Measurements from ENCODE around the gene AQP7. TPM values are rescaled to one million over a fixed set of nuclear protein-coding genes. Genes with fewer than 3 reads are reported as not detected.

Gene AQP7
- not detected in 2 replicates for total RNA-seq

DNA sequence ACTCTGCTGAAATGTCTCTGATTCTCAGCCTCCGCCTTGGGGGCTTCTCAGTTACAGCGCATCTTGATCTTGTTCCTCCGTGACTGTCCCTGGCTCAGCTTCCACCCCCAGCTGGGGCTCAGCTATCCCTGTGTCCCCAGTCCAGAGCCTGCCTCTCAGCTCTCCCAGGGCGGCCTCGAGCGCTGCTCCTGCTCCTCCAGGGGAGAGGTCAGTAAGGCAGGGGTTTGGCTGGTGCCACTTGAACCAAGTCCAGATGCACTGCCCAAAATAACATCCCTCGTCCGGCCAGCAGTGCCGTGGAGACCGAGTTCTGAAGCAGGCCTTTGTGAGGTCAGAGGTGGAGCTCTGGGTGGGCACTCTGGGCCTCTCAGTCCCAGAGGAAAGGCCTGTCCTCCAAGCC lies at the start of gene AQP7:
Gene AQP7 (minus strand): TSS at position 198 of the 400 bp plus-strand sequence. CDS start 1,306 bp downstream, outside the sequence.

DNA sequence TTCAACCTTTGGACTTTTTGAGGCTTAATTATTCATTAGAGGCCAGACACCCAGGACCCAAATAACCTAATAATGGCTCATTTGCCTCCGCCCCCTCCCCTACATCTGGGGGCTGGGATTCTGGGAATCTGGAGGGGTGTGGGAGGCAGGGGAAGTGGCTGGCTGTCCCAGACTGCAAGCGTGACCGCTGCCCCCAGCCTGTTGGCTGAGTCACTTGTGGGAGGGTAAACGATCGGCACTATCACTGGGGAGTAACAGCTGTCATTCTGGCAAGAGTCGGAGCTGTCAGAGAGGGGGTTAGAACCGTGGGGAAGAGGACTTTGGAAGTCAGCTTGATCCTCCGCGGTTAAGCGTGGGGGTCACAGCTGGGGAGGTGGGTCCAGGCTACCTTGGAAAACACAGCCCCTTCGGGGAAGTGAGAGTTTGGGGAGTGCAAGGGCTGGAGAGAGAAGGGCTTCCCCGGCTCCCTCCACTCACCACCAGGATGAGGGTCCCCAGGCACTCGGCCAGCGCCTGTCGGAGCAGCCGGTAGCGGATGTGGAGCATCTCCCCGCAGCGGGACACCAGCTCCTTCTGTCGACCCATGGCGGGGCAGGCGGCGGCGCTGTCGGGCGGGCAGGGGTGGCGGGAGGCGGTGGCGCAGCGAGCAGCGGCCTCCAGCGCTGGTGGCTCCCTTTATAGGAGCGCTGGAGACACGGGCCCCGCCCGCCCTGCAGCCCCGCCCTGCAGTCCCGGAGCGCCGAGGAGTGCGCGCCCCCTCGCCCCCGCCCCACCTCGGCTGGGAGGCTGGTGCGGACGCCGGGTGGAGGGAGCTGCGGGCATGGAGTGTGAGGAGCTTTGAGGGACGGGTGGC lies 44.8 kb upstream of the AQP7 start, which contains the start of gene AQP3:
Gene AQP3 (minus strand): TSS at position 648 of the 853 bp plus-strand sequence. CDS start 63 bp downstream, at position 585.

Other genes starting within 250 kb of the AQP7 start
- gene B4GALT1, start 235.2 kb downstream of the AQP7 start, total RNA-seq, result 80.2 and 111 TPM in 2 replicates
- not detected in 2 replicates for gene SPINK4, start 162.4 kb downstream of the AQP7 start, total RNA-seq
- 26.2 and 29.5 TPM in 2 replicates for gene BAG1, start 137.9 kb downstream of the AQP7 start, total RNA-seq
- gene CHMP5, start 137.5 kb downstream of the AQP7 start, total RNA-seq, result 58.4 and 61.3 TPM in 2 replicates
- gene NFX1, start 112.1 kb downstream of the AQP7 start, total RNA-seq, result 14.2 and 18.8 TPM in 2 replicates
- 1.3 and 17.7 TPM in 2 replicates for gene AQP3, start 45.0 kb upstream of the AQP7 start, total RNA-seq
- 12.3 and 25.7 TPM in 2 replicates for gene NOL6, start 71.4 kb upstream of the AQP7 start, total RNA-seq
- under 0.01 and 0.13 TPM in 2 replicates for gene ANKRD18B, start 121.7 kb upstream of the AQP7 start, total RNA-seq